GM12872 (cell line): ENCODE measurements around the gene APOBEC4.

Experiments used
- TF ChIP-seq, protein P1 (sequence below): IDR thresholded peaks from 3 replicates; pipeline ENCODE4 v1.5.1; 2011; ENCODE audit warnings: low read depth, mild to moderate bottlenecking, low read length, moderate library complexity; ENCODE audit not compliant: insufficient read depth

The APOBEC4 gene

DNA sequence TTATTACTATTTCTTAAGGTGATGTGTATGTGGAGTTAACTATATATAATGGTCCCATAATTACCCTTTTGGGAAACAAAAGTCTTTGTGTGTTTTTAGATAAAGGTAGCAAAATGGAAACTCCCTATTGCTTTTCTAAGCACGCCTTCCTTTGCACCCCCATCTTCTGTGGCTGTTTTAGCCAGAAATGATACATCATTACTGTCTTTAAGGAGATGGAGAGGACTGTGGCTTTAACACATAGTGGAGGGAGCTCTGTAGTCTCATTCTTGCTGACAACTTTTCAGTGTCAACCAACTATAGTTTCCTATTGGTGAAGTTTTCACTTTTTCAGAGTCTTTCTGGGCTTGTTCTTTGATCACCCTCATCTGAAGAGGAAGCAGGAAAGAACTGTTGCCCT, 1.0 kb downstream of the APOBEC4 start:
- TF ChIP-seq, protein P1, sequence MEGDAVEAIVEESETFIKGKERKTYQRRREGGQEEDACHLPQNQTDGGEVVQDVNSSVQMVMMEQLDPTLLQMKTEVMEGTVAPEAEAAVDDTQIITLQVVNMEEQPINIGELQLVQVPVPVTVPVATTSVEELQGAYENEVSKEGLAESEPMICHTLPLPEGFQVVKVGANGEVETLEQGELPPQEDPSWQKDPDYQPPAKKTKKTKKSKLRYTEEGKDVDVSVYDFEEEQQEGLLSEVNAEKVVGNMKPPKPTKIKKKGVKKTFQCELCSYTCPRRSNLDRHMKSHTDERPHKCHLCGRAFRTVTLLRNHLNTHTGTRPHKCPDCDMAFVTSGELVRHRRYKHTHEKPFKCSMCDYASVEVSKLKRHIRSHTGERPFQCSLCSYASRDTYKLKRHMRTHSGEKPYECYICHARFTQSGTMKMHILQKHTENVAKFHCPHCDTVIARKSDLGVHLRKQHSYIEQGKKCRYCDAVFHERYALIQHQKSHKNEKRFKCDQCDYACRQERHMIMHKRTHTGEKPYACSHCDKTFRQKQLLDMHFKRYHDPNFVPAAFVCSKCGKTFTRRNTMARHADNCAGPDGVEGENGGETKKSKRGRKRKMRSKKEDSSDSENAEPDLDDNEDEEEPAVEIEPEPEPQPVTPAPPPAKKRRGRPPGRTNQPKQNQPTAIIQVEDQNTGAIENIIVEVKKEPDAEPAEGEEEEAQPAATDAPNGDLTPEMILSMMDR: no peak

DNA sequence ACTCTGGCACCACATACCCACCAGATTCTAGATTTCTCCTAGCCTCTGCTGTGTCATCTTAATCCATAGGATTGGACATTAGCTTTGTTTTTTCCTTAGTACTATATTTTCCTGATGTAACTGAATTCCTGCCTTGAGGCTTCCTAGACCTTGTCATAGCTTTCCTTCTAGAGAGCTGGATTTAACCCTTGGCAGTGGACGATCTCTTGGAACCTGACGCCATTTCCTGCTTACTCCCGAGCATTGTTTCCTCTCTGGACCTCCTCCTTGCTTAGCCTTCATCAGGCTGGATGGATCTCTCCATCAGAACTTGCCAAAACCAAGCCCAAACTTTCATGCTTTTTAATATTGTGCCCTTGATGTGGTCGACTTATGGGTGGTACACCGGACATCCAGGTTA, 1.5 kb downstream of the APOBEC4 start:
- TF ChIP-seq, protein P1: no peak

DNA sequence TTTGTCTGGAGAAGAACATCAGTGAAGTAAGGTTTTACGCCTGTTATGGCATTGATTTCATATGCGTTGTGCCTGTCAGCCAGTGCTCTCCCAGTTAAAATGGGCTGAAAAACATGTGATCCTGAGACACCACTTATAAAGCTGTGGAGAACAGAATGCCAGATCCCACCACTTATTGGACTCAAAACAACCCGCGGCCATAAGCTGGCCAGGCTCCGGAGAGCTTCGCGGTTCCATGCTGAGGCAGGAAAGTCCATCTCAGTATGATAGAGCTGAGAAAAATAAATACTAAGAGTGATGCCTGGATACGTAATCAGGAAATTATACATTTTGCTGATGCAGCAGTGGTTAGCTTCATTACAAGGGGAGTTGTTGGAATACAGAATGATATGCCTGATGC, 5.1 kb downstream of the APOBEC4 start:
- TF ChIP-seq, protein P1: no peak

DNA sequence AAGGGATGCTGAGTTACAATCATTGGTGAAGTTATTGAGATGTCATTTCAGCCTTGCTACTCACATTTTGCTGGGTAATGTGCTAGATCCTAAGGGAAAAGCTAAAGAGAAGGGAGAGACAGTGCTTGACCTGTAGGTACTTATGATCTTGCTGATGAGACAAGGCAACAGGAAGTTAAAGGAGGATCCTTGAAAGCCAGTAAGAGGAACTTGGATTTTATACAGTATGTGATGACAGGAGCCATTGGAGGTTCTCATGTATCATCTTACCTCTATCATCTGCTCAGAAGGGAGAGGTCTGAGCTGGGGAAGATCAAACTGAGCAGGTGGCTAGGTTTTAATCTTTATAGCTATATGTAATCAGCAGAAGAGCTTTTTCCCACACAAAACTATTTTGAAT, 6.3 kb downstream of the APOBEC4 start:
- TF ChIP-seq, protein P1: no peak

DNA sequence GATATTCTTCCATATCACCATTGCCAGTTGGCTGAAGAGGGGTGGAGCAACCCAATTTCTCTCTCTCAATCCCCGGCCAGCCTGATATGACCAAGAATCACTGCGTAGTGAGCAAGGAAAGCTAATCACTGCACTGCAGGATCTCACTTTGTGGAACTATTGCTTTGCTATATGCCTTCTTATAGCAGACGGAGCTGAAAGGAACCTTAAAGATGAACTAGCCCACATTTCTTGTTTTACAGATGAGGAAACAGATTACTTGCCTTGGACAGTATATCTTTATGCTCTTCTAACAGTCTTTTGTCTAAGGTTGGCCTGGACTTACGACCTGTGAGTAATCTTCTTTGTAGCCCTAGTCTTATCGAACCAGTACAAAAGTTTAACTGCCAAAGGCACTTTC, 7.6 kb downstream of the APOBEC4 start:
- TF ChIP-seq, protein P1: no peak

DNA sequence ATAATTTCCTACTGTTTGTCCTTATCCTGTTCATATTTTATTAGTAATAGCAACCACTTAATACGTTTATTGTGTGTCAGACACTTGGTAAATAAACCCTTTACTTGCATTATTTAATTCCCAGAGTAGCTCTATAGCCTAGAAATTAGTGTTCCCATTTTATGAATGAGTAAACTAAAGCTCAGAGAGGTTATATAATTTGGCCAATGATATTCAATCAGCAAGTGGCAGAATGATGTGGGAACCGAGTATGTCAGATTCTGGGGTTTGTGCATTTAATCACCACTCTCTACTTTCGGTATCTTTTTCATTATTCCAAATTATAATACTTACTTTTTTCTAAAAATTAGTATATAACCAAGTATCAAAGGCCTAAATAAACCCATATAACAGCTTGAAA, 10.9 kb downstream of the APOBEC4 start:
- TF ChIP-seq, protein P1: no peak

DNA sequence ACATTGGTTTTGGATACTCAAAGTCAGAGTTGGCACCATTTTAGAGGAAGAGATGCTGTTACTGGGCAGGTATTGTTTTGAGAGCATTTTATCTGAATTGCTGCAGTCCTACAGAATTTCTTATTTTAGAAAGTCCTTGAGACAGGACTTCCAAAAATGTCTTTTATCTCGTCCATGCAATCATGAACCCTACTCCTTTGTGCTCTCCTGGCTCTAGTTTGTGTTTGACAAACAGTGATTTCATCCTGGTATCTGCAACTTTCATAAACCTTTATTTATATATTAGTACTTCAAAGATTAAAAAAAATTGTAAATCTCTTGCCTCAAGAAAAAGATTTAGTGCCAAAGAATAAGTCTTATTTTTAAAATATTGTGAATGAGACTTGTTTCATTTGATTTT, 12.9 kb downstream of the APOBEC4 start:
- TF ChIP-seq, protein P1: no peak
